NB4 (cell line): ENCODE data around the gene RFFL.

Source experiments
- MYC ChIP-seq: IDR thresholded peaks from 2 replicates; pipeline ENCODE4 v1.6.1; 2011; ENCODE audit warnings: low read depth, low read length
- POLR2A ChIP-seq: IDR thresholded peaks from 2 replicates; pipeline ENCODE4 v1.6.1; 2011; ENCODE audit warnings: mild to moderate bottlenecking; ENCODE audit not compliant: insufficient read length; ENCODE audit errors: extremely low read depth
- TF ChIP-seq, protein P1 (sequence below): IDR thresholded peaks from one replicate; pipeline ENCODE4 v1.5.1; 2012; ENCODE audit warnings: low read depth, low read length
- TF ChIP-seq, protein P2 (sequence below): IDR thresholded peaks from 2 replicates; pipeline ENCODE4 v1.6.1; 2011; ENCODE audit warnings: low read depth, low read length

DNA sequence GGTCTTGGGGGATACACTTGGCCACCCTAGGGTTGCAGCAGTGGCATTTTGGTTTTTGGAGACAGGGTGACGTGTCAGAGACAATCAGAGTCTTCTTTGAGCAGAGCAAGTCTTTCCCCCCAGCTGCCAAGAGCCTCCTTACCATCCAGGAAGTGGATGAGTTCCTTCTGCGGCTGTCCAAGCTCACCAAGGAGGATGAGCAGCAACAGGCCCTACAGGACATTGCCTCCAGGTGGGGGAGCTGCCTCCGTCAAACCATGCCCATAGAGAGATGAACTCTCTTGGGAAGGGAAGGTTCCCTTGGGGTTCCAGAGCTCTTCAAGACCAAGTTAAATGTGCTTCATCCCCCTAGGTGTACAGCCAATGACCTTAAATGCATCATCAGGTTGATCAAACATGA, 71.9 kb downstream of the RFFL start:
- TF ChIP-seq, protein P1, sequence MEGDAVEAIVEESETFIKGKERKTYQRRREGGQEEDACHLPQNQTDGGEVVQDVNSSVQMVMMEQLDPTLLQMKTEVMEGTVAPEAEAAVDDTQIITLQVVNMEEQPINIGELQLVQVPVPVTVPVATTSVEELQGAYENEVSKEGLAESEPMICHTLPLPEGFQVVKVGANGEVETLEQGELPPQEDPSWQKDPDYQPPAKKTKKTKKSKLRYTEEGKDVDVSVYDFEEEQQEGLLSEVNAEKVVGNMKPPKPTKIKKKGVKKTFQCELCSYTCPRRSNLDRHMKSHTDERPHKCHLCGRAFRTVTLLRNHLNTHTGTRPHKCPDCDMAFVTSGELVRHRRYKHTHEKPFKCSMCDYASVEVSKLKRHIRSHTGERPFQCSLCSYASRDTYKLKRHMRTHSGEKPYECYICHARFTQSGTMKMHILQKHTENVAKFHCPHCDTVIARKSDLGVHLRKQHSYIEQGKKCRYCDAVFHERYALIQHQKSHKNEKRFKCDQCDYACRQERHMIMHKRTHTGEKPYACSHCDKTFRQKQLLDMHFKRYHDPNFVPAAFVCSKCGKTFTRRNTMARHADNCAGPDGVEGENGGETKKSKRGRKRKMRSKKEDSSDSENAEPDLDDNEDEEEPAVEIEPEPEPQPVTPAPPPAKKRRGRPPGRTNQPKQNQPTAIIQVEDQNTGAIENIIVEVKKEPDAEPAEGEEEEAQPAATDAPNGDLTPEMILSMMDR = peak; percentile 37
- TF ChIP-seq POLR2A = no peak
- TF ChIP-seq, protein P2, sequence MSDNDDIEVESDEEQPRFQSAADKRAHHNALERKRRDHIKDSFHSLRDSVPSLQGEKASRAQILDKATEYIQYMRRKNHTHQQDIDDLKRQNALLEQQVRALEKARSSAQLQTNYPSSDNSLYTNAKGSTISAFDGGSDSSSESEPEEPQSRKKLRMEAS = 0 out of 2 replicates have a peak, but pooled peaks have one; percentile 7
- peak; percentile 21; the same call in 1 of the 2 replicates for TF ChIP-seq MYC
